Testis (tissue), 2 donors: ENCODE data around the gene SAP130.

Source experiments
- CTCF ChIP-seq, 3 experiments: fragments of 450-650 bp in 2 of 3; fragments of 200-600 bp in 1 of 3; sonication (generic) in 1 of 3; IDR thresholded peaks; one replicate each; pipeline ENCODE4 v1.5.1; 2016 to 2019; ENCODE audit warnings: antibody characterized with exemption in 3 of 3, mild to moderate bottlenecking in 2 of 3, moderate library complexity in 1 of 3
- POLR2A ChIP-seq: fragments of 450-650 bp; IDR thresholded peaks from one replicate; pipeline ENCODE4 v1.6.1; 2017; ENCODE audit warnings: antibody characterized with exemption, mild to moderate bottlenecking, moderate library complexity

DNA sequence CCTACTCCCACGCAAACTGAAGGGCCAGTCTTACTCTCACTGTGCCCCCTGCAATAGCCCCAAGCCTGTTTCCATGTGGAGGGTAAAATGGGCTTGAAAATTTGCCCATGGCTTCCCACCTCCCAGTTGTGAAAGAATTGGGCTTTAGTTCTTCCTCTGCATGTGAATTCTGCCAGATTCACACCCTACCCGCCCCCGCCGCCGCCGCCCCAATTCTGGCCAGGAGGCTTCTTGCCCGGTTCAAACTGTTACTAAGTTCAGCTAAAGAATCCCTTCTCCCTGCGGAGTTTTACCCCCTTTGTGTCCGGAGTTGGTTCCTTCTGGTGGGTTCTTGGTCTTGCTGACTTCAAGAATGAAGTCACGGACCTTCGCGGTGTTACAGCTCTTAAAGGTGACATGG lies 25.5 kb upstream of the SAP130 start:
- TF ChIP-seq CTCF (IDR thresholded peaks at IDR 0.05), result no peak
- TF ChIP-seq POLR2A, result no peak
